K562 treated with DMSO at 1 percent for 24 hours (cell line): ENCODE results near the gene MRPS23. TPM values are rescaled to one million over a fixed set of nuclear protein-coding genes. Genes with fewer than 3 reads are reported as not detected.

Source experiments
- total RNA-seq: library from RNA; unstranded; fragments of 300-600 nt; gene quantifications from 2 replicates; pipeline ENCODE4 v1.2.3, GENCODE V29; 2022; ENCODE audit warnings: low read depth; ENCODE audit not compliant: insufficient read depth

MRPS23 gene
- total RNA-seq, result 48.3 and 59.7 TPM in 2 replicates

DNA sequence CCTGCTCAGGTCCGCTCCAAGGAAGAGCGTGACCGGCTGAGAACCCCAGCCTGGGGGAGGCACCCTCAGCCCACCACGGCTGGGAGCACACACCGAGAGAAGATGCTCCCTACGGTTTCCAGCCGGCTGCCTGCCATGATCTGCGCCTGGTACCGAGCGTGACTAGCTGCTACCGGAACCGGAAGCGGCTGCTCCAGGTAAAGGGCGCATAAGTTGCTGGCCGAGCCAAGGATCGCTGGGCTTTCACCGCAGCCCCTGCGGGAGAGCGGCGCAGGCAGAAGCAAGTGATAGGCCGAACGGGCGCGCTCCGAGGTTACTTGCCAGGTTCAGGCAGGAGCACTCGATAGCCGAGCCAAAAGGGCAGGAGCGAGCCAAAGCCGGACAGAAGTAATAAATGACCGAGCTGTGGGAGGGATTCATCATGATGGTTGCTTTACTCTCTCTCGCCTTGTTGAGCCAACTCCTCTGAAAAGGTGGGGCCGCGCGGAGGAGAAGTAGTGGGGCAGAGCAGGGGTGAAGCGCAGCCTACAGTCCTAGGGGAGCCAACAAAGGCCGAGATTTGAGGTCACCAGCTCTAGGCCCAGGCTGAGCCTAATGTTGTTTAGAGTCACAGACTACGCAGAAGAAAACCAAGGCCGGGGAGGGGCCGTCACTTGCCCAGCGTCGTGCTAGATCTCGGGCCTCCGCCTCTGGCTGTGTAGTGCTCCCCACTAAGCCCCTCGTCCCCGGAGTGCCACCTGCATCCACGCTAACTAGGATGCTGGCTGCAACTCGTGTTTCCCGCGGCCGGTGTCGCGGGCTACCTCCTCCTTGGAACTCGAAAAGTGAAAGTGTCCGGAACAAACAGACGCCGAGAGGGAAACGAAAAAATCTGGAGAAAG lies at the start of gene MRPS23:
MRPS23 (minus strand) TSS at position 171 of the 881 bp plus-strand sequence; CDS start at position 137, 34 bp downstream.

Other genes with a start within 250 kb of the MRPS23 start
- not detected in 2 replicates for gene CCDC182, start 104.7 kb downstream of the MRPS23 start, total RNA-seq
- gene CUEDC1, start 105.4 kb upstream of the MRPS23 start, total RNA-seq, result 4.6 and 6.8 TPM in 2 replicates
- gene VEZF1, start 138.2 kb upstream of the MRPS23 start, total RNA-seq, result 22.4 and 24.7 TPM in 2 replicates
- 125 and 130 TPM in 2 replicates for gene SRSF1, start 157.2 kb upstream of the MRPS23 start, total RNA-seq
- gene DYNLL2, start 233.4 kb upstream of the MRPS23 start, total RNA-seq, result 18.2 and 22.0 TPM in 2 replicates